ENCODE measurements around the gene ATG16L2. TPM values are rescaled to one million over a fixed set of nuclear protein-coding genes. Genes with fewer than 3 reads are reported as not detected.
"Not testable (repeated sequence)": the region's sequence is repeated elsewhere in the genome, so short reads cannot be mapped to it uniquely, and the experiment has no call there.

Gene ATG16L2
- total RNA-seq, 4 donors from 2014 or later = 8.3 to 27.9 (median 16.5) TPM

DNA sequence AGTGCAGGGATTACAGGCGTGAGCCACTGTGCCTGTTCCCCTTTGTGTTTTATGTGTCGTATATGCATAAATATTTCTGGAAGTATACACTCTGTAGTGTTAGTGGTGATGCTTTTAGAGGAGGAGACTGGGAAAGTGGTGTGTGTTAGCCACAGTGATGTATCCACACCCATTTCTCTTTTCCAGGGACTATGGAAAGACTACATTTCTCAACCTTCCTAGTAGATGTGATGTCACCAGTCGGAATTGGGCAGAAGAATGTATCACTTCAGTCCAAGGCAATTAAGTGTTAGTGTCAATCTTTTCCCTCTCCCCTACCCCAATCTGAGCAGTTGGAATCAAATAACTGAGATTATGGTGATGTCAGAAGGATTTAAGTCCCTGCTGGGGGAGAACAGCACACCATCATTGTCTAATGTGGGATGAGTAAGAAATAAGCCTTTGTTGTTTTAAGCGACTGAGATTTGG, 5.8 kb upstream of the ATG16L2 start:
- TF ChIP-seq POLR2AphosphoS5 (IDR thresholded peaks at IDR 0.05) (no peak), EP300 (IDR thresholded peaks at IDR 0.05) (no peak)
- TF ChIP-seq, protein P1, sequence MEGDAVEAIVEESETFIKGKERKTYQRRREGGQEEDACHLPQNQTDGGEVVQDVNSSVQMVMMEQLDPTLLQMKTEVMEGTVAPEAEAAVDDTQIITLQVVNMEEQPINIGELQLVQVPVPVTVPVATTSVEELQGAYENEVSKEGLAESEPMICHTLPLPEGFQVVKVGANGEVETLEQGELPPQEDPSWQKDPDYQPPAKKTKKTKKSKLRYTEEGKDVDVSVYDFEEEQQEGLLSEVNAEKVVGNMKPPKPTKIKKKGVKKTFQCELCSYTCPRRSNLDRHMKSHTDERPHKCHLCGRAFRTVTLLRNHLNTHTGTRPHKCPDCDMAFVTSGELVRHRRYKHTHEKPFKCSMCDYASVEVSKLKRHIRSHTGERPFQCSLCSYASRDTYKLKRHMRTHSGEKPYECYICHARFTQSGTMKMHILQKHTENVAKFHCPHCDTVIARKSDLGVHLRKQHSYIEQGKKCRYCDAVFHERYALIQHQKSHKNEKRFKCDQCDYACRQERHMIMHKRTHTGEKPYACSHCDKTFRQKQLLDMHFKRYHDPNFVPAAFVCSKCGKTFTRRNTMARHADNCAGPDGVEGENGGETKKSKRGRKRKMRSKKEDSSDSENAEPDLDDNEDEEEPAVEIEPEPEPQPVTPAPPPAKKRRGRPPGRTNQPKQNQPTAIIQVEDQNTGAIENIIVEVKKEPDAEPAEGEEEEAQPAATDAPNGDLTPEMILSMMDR (IDR thresholded peaks at IDR 0.05) = no peak
- WGBS, 2 donors (ENCODE audit: low coverage in 1 of 2) = 62 to 83% methylated on average over 4 of the region's 4 CpGs
- Histone ChIP-seq H3K27me3 (no peaks in the 10 kb centered on the region), H3K9me3 (no peaks in the 10 kb centered on the region), H3K4me1 (peaks cover 0 to 27% (median 14%) of the 10 kb centered on the region in 3 donors), H3K27ac (no peak overlapping the region), H3K4me3 (no peak overlapping the region), H3K36me3 (peaks cover 0 to 20% of the 10 kb centered on the region in 2 donors)
- no peak for ATAC-seq

DNA sequence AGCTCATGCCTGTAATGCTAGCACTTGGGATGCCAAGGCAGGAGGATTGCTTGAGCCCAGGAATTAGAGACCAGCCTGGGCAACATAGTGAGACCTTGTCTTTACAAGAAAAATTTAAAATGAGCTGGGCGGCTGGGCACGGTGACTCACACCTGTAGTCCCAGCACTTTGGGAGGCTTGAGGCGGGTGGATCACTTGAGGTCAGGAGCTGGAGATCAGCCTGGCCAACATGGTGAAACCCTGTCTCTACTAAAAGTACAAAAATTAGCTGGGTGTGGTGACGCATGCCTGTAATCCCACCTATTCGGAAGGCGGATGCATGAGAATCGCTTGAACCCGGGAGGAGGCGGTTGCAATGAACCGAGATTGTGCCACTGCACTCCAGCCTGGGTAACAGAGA, 2.5 kb upstream of the ATG16L2 start:
- not testable (repeated sequence) for H3K9me3 ChIP-seq, ATAC-seq, H3K4me3 ChIP-seq, H3K27me3 ChIP-seq
- H3K36me3 ChIP-seq = peaks cover 0 to 22% of the 10 kb centered on the region in 2 donors
- peaks cover 0 to 52% (median 24%) of the 10 kb centered on the region in 3 donors for H3K4me1 ChIP-seq
- WGBS, 2 donors (ENCODE audit: low coverage in 1 of 2) = 86% methylated on average over 6 of the region's 10 CpGs; no CpG with 5 or more reads in 1 of the 2 donors
- peak overlapping the region in 2 of 4 donors; percentile 16 to 96 for H3K27ac ChIP-seq

DNA sequence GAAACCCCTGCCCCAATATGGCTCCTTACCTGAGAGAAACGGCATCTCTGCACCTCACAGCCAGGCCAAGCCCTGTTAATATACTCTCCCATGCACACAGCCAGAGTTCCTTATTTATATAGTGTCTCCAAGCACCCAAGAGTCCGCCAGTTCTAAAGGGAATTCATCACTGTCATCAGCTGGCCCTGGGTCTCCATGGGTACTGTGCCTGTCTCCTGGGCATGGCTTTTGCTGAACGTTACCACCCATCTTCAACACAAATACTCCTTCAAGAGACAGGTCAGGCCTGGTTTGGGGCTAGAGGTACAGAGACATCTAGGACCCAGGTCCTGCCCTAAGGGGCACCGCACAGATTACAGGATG, 1.6 kb upstream of the ATG16L2 start:
- Histone ChIP-seq H3K27ac (peak overlapping the region; percentile 77 to 96 (median 92)), H3K27me3 (no peaks in the 10 kb centered on the region)
- TF ChIP-seq, protein P1 (IDR thresholded peaks at IDR 0.05) = no peak
- TF ChIP-seq POLR2A (IDR thresholded peaks at IDR 0.05) = no peak
- TF ChIP-seq EP300 (IDR thresholded peaks at IDR 0.05) = no peak
- TF ChIP-seq POLR2AphosphoS5 (IDR thresholded peaks at IDR 0.05) = no peak

GRCh38 chr11:72812967-72813739, 1.1 kb upstream of the ATG16L2 start:
- Histone ChIP-seq H3K4me3 (peak overlapping the region; percentile 59 to 67), H3K27ac (peak overlapping the region; percentile 77 to 96 (median 92)), H3K27me3 (no peaks in the 10 kb centered on the region), H3K36me3 (peaks cover 0 to 35% of the 10 kb centered on the region in 2 donors), H3K9me3 (no peaks in the 10 kb centered on the region), H3K4me1 (peaks cover 0 to 53% (median 24%) of the 10 kb centered on the region in 3 donors)
- TF ChIP-seq EP300 (IDR thresholded peaks at IDR 0.05) (no peak), POLR2A (IDR thresholded peaks at IDR 0.05) (no peak), POLR2AphosphoS5 (IDR thresholded peaks at IDR 0.05) (no peak)
- TF ChIP-seq, protein P1 (IDR thresholded peaks at IDR 0.05) = peak in 3 of 4 experiments; percentile 54 to 62 (median 61)
- 5 to 8% methylated on average over 4 to 12 of the region's 24 CpGs for WGBS, 2 donors (ENCODE audit: low coverage in 1 of 2)
- peak; percentile 23 for ATAC-seq

More for the DNA sequence above, 1.6 kb upstream of the ATG16L2 start:
- Histone ChIP-seq H3K4me1 (peaks cover 0 to 53% (median 24%) of the 10 kb centered on the region in 3 donors), H3K9me3 (no peaks in the 10 kb centered on the region), H3K4me3 (peak overlapping the region; percentile 59 to 67), H3K36me3 (peaks cover 0 to 31% of the 10 kb centered on the region in 2 donors)
- ATAC-seq = no peak
- WGBS, 2 donors (ENCODE audit: low coverage in 1 of 2) = 20 to 40% methylated on average over 2 to 3 of the region's 4 CpGs

- H3K27ac ChIP-seq = peak overlapping the region; percentile 77 to 96 (median 92)
- 1 to 3% methylated on average over 7 to 11 of the region's 47 CpGs for WGBS, 2 donors (ENCODE audit: low coverage in 1 of 2)
Measured at GRCh38 chr11:72813740-72814285, 398 bp upstream of the ATG16L2 start.

More at GRCh38 chr11:72813740-72814285, 398 bp upstream of the ATG16L2 start:
- Histone ChIP-seq H3K36me3 (peaks cover 0 to 35% of the 10 kb centered on the region in 2 donors), H3K9me3 (no peaks in the 10 kb centered on the region), H3K4me3 (peak overlapping the region; percentile 59 to 67), H3K27me3 (no peaks in the 10 kb centered on the region), H3K4me1 (peaks cover 0 to 53% (median 24%) of the 10 kb centered on the region in 3 donors)
- TF ChIP-seq, protein P1 (IDR thresholded peaks at IDR 0.05) = no peak
- no peak for TF ChIP-seq POLR2AphosphoS5 (IDR thresholded peaks at IDR 0.05)
- TF ChIP-seq POLR2A (IDR thresholded peaks at IDR 0.05) = peak in 1 of 2 donors; percentile 2
- ATAC-seq = peak; percentile 87
